Neural cell (in vitro differentiated cells): ENCODE measurements around the gene SLC2A8. TPM values are rescaled to one million over a fixed set of nuclear protein-coding genes. Genes with fewer than 3 reads are reported as not detected.

Experiments
- H2AFZ ChIP-seq: fragments of 200-600, 300-800 bp; sonication (generic), shearing (Covaris generic); 2 replicates; pipeline ENCODE4 v1.6.0; 2014; ENCODE audit warnings: low read depth, mild to moderate bottlenecking, antibody characterized with exemption, low read length, moderate library complexity
- H3F3A ChIP-seq: fragments of 200-600 bp; shearing (Covaris generic); 2 replicates; pipeline ENCODE4 v1.6.1; 2016; ENCODE audit warnings: mild to moderate bottlenecking, moderate library complexity, mixed read lengths, antibody characterized with exemption, low read length; ENCODE audit not compliant: insufficient read depth, poor library complexity, severe bottlenecking
- H3K27ac ChIP-seq: fragments of 200-600, 300-800 bp; sonication (generic), shearing (Covaris generic); 2 replicates; pipeline ENCODE4 v1.5.1; 2014; ENCODE audit warnings: mild to moderate bottlenecking, low read length, moderate library complexity
- H3K27me3 ChIP-seq: fragments of 300-800, 200-600 bp; sonication (generic), shearing (Covaris generic); 2 replicates; pipeline ENCODE4 v1.6.0; 2014; ENCODE audit warnings: mild to moderate bottlenecking, low read depth, low read length, moderate library complexity; ENCODE audit not compliant: insufficient read depth
- H3K36me3 ChIP-seq: fragments of 300-800, 200-600 bp; sonication (generic), shearing (Covaris generic); 2 replicates; pipeline ENCODE4 v1.5.1; 2014; ENCODE audit warnings: mild to moderate bottlenecking, antibody characterized with exemption, low read length, moderate library complexity; ENCODE audit not compliant: insufficient read depth
- H3K4me2 ChIP-seq: fragments of 300-800, 200-600 bp; sonication (generic), shearing (Covaris generic); 2 replicates; pipeline ENCODE4 v1.6.0; 2014; ENCODE audit warnings: mild to moderate bottlenecking, low read length
- H3K4me3 ChIP-seq: fragments of 300-800, 200-600 bp; sonication (generic), shearing (Covaris generic); 2 replicates; pipeline ENCODE4 v1.5.1; 2014; ENCODE audit warnings: mild to moderate bottlenecking, low read length, moderate library complexity
- H3K79me2 ChIP-seq: fragments of 200-600 bp; shearing (Covaris generic); replicated peaks from 2 replicates; pipeline ENCODE4 v1.6.0; 2014; ENCODE audit warnings: mild to moderate bottlenecking, low read length, moderate library complexity; ENCODE audit not compliant: insufficient read depth
- H3K9ac ChIP-seq: fragments of 300-800, 200-600 bp; sonication (generic), shearing (Covaris generic); 2 replicates; pipeline ENCODE4 v1.6.1; 2016; ENCODE audit warnings: mild to moderate bottlenecking, low read length, mixed read lengths
- H3K9me2 ChIP-seq: fragments of 200-600 bp; shearing (Covaris generic); 2 replicates; pipeline ENCODE4 v1.6.1; 2016; ENCODE audit warnings: mild to moderate bottlenecking, low read length, mixed read lengths; ENCODE audit not compliant: insufficient read depth
- H3K9me3 ChIP-seq: fragments of 200-600, 300-800 bp; sonication (generic), shearing (Covaris generic); 2 replicates; pipeline ENCODE4 v1.6.1; 2016; ENCODE audit warnings: mild to moderate bottlenecking, mixed run types, low read length, moderate library complexity, mixed read lengths
- H4K20me1 ChIP-seq: fragments of 200-600 bp; shearing (Covaris generic); 2 replicates; pipeline ENCODE4 v1.6.1; 2016; ENCODE audit warnings: mild to moderate bottlenecking, mixed run types; ENCODE audit not compliant: insufficient read depth
- CTCF ChIP-seq: fragments of 450-650 bp; IDR thresholded peaks from 2 replicates; pipeline ENCODE4 v1.5.1; 2014; ENCODE audit warnings: antibody characterized with exemption, mild to moderate bottlenecking, moderate library complexity; ENCODE audit not compliant: poor library complexity, severe bottlenecking
- EP300 ChIP-seq: fragments of 450-650 bp; conservative IDR thresholded peaks from 2 replicates; pipeline ENCODE4 v1.6.1; 2014; ENCODE audit warnings: antibody characterized with exemption, mild to moderate bottlenecking, moderate library complexity; ENCODE audit not compliant: poor library complexity, severe bottlenecking
- EZH2 ChIP-seq: fragments of 200-600, 300-800 bp; shearing (Covaris generic), sonication (generic); IDR thresholded peaks from 2 replicates; pipeline ENCODE4 v1.6.1; 2014; ENCODE audit warnings: antibody characterized with exemption, low read length, borderline replicate concordance, mild to moderate bottlenecking; ENCODE audit not compliant: insufficient read depth, poor library complexity, severe bottlenecking
- MXI1 ChIP-seq: fragments of 450-650 bp; conservative IDR thresholded peaks from 2 replicates; pipeline ENCODE4 v1.6.1; 2014; ENCODE audit warnings: antibody characterized with exemption, mild to moderate bottlenecking; ENCODE audit not compliant: poor library complexity, severe bottlenecking
- POLR2AphosphoS5 ChIP-seq: IDR thresholded peaks from 2 replicates; pipeline ENCODE4 v1.6.1; 2012
- RAD21 ChIP-seq: fragments of 450-650 bp; conservative IDR thresholded peaks from 2 replicates; pipeline ENCODE4 v1.6.1; 2014; ENCODE audit warnings: antibody characterized with exemption, mild to moderate bottlenecking, moderate library complexity
- REST ChIP-seq: IDR thresholded peaks from 2 replicates; pipeline ENCODE4 v1.6.1; 2012; ENCODE audit warnings: borderline replicate concordance
- SMC3 ChIP-seq: fragments of 450-650 bp; conservative IDR thresholded peaks from 2 replicates; pipeline ENCODE4 v1.6.1; 2014; ENCODE audit warnings: antibody characterized with exemption, mild to moderate bottlenecking, moderate library complexity; ENCODE audit not compliant: poor library complexity
- TAF1 ChIP-seq: IDR thresholded peaks from 2 replicates; pipeline ENCODE4 v1.6.1; 2012; ENCODE audit warnings: low read depth
- polyA plus RNA-seq: library from polyadenylated mRNA; depleted of rRNA; stranded (reverse); fragments of >200 nt; gene quantifications from 2 replicates; pipeline ENCODE4 v1.2.3, GENCODE V29; 2014

SLC2A8 gene
- polyA plus RNA-seq, 1 donor from 2014 or later = 10.2 TPM

GRCh38 chr9:127386249-127386648 lies 10.7 kb upstream of the SLC2A8 start:
- no peaks in the 10 kb centered on the region for H4K20me1 ChIP-seq
- no peak overlapping the region for H3K27ac ChIP-seq
- no peaks in the 10 kb centered on the region for H3K9me3 ChIP-seq
- TF ChIP-seq REST (no peak), EP300 (no peak), CTCF (no peak), SMC3 (no peak), EZH2 (no peak), MXI1 (no peak), POLR2AphosphoS5 (no peak), TAF1 (no peak), RAD21 (no peak)
- no peaks in the 10 kb centered on the region for H3K79me2 ChIP-seq
- H2AFZ ChIP-seq = no peak overlapping the region
- H3K27me3 ChIP-seq = no peaks in the 10 kb centered on the region
- no peak overlapping the region for H3K4me2 ChIP-seq
- no peak overlapping the region for H3K9ac ChIP-seq
- no peaks in the 10 kb centered on the region for H3K9me2 ChIP-seq
- H3K4me3 ChIP-seq = no peak overlapping the region
- H3F3A ChIP-seq = peaks cover 3% of the 10 kb centered on the region
- H3K36me3 ChIP-seq = no peaks in the 10 kb centered on the region

- Histone ChIP-seq H3K9me3 (no peaks in the 10 kb centered on the region), H3K4me3 (no peak overlapping the region), H3F3A (peaks cover 3% of the 10 kb centered on the region), H3K27ac (no peak overlapping the region), H3K27me3 (no peaks in the 10 kb centered on the region), H4K20me1 (no peaks in the 10 kb centered on the region), H3K36me3 (no peaks in the 10 kb centered on the region), H3K4me2 (no peak overlapping the region), H3K9ac (no peak overlapping the region), H3K9me2 (no peaks in the 10 kb centered on the region), H3K79me2 (no peaks in the 10 kb centered on the region), H2AFZ (no peak overlapping the region)
- TF ChIP-seq POLR2AphosphoS5 = no peak
- TF ChIP-seq RAD21 = no peak
- no peak for TF ChIP-seq MXI1
- no peak for TF ChIP-seq TAF1
Observed at GRCh38 chr9:127386981-127387380, 10.0 kb upstream of the SLC2A8 start.
